Astrocyte (in vitro differentiated cells and primary cell): ENCODE results near the gene IL17C.

Experiments used
- EZH2 ChIP-seq: IDR thresholded peaks from 2 replicates; pipeline ENCODE4 v1.6.1; 2012; ENCODE audit warnings: mild to moderate bottlenecking, low read length, inconsistent platforms; ENCODE audit not compliant: insufficient read depth
- TF ChIP-seq, protein P1 (sequence below): IDR thresholded peaks from 2 replicates; pipeline ENCODE4 v1.5.1; 2011; ENCODE audit warnings: low read depth, mild to moderate bottlenecking, inconsistent platforms, low read length, moderate library complexity; ENCODE audit not compliant: insufficient read depth

DNA sequence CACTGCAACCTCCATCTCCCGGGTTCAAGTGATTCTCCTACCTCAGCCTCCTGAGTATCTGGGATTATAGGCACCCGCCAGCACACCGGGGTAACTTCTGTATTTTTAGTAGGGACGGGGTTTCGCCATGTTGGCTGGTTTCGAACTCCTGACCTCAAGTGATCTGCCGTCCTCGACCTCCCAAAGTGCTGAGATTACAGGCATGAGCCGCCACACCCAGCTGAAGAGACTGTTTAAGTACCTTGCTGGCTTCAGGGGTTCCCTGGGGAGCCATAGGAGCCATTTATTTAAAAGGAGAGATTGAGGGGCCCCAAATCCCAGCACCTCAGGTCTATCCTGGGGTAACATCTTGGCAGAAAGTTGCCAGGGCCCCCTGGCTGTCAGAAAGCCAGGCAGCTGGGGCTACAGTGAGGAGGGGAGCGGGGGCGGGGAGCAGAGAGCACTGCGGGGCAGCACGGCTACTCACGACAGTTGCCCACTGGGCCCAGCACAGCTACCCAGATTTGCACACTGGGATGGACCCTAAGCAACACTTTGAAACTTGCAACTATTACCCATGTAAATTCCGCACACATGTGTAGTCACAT lies 46.3 kb downstream of the IL17C start:
- TF ChIP-seq, protein P1, sequence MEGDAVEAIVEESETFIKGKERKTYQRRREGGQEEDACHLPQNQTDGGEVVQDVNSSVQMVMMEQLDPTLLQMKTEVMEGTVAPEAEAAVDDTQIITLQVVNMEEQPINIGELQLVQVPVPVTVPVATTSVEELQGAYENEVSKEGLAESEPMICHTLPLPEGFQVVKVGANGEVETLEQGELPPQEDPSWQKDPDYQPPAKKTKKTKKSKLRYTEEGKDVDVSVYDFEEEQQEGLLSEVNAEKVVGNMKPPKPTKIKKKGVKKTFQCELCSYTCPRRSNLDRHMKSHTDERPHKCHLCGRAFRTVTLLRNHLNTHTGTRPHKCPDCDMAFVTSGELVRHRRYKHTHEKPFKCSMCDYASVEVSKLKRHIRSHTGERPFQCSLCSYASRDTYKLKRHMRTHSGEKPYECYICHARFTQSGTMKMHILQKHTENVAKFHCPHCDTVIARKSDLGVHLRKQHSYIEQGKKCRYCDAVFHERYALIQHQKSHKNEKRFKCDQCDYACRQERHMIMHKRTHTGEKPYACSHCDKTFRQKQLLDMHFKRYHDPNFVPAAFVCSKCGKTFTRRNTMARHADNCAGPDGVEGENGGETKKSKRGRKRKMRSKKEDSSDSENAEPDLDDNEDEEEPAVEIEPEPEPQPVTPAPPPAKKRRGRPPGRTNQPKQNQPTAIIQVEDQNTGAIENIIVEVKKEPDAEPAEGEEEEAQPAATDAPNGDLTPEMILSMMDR, result no peak
- no peak for TF ChIP-seq EZH2
